HG02588 (cell line): ENCODE results near the gene SAE1.
A peak's percentile ranks its signal among the peaks of the same experiment; 100 is the strongest.
"Not testable (repeated sequence)": the region's sequence is repeated elsewhere in the genome, so short reads cannot be mapped to it uniquely, and the experiment has no call there.

Experiments used
- ATAC-seq: cut with Tn5 transposase; IDR thresholded peaks from one replicate; pipeline ENCODE4 v1.9.1; 2021; ENCODE audit warnings: mild to moderate bottlenecking, moderate library complexity; ENCODE audit not compliant: unreplicated experiment

SAE1 gene

GRCh38 chr19:47130589-47131227, at the start of gene SAE1:
Gene SAE1 (plus strand): TSS chr19:47130835. CDS start chr19:47130931, 96 bp downstream.
- ATAC-seq: peak; percentile 84

- no peak for ATAC-seq
Measured at GRCh38 chr19:47081095-47081494, 49.5 kb upstream of the SAE1 start.

GRCh38 chr19:47082493-47082892, 48.1 kb upstream of the SAE1 start:
- ATAC-seq: no peak

- no peak for ATAC-seq
Measured at GRCh38 chr19:47084879-47085439, 45.7 kb upstream of the SAE1 start.

- ATAC-seq: no peak
Measured at GRCh38 chr19:47086280-47086679, 44.4 kb upstream of the SAE1 start.

GRCh38 chr19:47089767-47090350, 40.8 kb upstream of the SAE1 start:
- no peak for ATAC-seq

- no peak for ATAC-seq
Measured at GRCh38 chr19:47093254-47093653, 37.4 kb upstream of the SAE1 start.

GRCh38 chr19:47093841-47094240, 36.8 kb upstream of the SAE1 start:
- ATAC-seq: peak; percentile 48

GRCh38 chr19:47094557-47095475, 35.8 kb upstream of the SAE1 start:
- ATAC-seq: no peak

GRCh38 chr19:47095476-47096099, 35.0 kb upstream of the SAE1 start:
- no peak for ATAC-seq

GRCh38 chr19:47096100-47096704, 34.4 kb upstream of the SAE1 start:
- no peak for ATAC-seq

GRCh38 chr19:47096721-47097120, 33.9 kb upstream of the SAE1 start:
- ATAC-seq: no peak

GRCh38 chr19:47097396-47098201, 33.0 kb upstream of the SAE1 start:
- ATAC-seq: no peak

- ATAC-seq: no peak
Measured at GRCh38 chr19:47098608-47099007, 32.0 kb upstream of the SAE1 start.

- no peak for ATAC-seq
Measured at GRCh38 chr19:47099576-47100050, 31.0 kb upstream of the SAE1 start.

- no peak for ATAC-seq
Measured at GRCh38 chr19:47100290-47100689, 30.3 kb upstream of the SAE1 start.

GRCh38 chr19:47101116-47101515, 29.5 kb upstream of the SAE1 start:
- ATAC-seq: not testable (repeated sequence)

- no peak for ATAC-seq
Measured at GRCh38 chr19:47102346-47103060, 28.1 kb upstream of the SAE1 start.

- no peak for ATAC-seq
Measured at GRCh38 chr19:47104680-47105079, 26.0 kb upstream of the SAE1 start.
